Muscle layer of duodenum (tissue), 2 donors: ENCODE data around the gene MFRP.

Experiments used
- H3K27ac ChIP-seq: one replicate; pipeline ENCODE4 v1.7.0; 2013; ENCODE audit warnings: mild to moderate bottlenecking, low read length
- H3K27me3 ChIP-seq: one replicate; pipeline ENCODE4 v1.7.0; 2013; ENCODE audit warnings: low read depth, mild to moderate bottlenecking, control low read depth, low read length
- H3K36me3 ChIP-seq, 2 donors: one replicate each; pipeline ENCODE4 v1.7.0; 2013; ENCODE audit warnings: low read length in 2 of 2, control low read depth in 1 of 2, mild to moderate bottlenecking in 1 of 2; ENCODE audit not compliant: insufficient read depth in 2 of 2, control insufficient read depth in 1 of 2
- H3K4me1 ChIP-seq, 2 donors: one replicate each; pipeline ENCODE4 v1.7.0; 2013; ENCODE audit warnings: low read length in 2 of 2, mild to moderate bottlenecking in 2 of 2, control low read depth in 1 of 2, moderate library complexity in 1 of 2; ENCODE audit not compliant: insufficient read depth in 2 of 2, control insufficient read depth in 1 of 2
- H3K4me3 ChIP-seq, 2 donors: one replicate each; pipeline ENCODE4 v1.7.0; 2013; ENCODE audit warnings: low read length in 2 of 2, low read depth in 1 of 2, mild to moderate bottlenecking in 1 of 2
- H3K9me3 ChIP-seq, 2 donors: one replicate each; pipeline ENCODE4 v1.7.0; 2013; ENCODE audit warnings: low read length in 2 of 2, control low read depth in 1 of 2, mild to moderate bottlenecking in 1 of 2; ENCODE audit not compliant: control insufficient read depth in 1 of 2
- donor health status: healthy.

The MFRP gene

DNA sequence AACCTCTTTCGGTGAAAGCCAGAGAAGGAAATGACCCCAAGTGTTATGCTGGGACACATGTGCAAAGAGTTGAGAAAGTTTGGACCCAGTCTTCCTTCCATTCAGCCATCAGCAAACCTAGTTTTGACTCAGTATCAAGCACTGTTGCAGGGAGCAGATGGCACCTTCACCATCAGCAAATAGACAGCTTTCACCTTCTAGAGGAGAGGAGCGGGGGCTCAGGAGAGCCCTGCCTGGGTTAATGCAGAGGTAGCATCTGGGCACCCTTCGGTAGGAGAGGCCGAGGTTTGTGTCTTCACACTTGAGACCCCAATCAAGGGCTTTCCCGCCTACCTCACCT is 16.2 kb upstream of the MFRP start:
- Histone ChIP-seq H3K27ac (no peak overlapping the region), H3K27me3 (peaks cover 10% of the 10 kb centered on the region), H3K4me1 (peaks cover 24 to 56% of the 10 kb centered on the region in 2 donors), H3K4me3 (peak overlapping the region; percentile 0 to 46), H3K9me3 (no peaks in the 10 kb centered on the region), H3K36me3 (peaks cover 2 to 20% of the 10 kb centered on the region in 2 donors)

DNA sequence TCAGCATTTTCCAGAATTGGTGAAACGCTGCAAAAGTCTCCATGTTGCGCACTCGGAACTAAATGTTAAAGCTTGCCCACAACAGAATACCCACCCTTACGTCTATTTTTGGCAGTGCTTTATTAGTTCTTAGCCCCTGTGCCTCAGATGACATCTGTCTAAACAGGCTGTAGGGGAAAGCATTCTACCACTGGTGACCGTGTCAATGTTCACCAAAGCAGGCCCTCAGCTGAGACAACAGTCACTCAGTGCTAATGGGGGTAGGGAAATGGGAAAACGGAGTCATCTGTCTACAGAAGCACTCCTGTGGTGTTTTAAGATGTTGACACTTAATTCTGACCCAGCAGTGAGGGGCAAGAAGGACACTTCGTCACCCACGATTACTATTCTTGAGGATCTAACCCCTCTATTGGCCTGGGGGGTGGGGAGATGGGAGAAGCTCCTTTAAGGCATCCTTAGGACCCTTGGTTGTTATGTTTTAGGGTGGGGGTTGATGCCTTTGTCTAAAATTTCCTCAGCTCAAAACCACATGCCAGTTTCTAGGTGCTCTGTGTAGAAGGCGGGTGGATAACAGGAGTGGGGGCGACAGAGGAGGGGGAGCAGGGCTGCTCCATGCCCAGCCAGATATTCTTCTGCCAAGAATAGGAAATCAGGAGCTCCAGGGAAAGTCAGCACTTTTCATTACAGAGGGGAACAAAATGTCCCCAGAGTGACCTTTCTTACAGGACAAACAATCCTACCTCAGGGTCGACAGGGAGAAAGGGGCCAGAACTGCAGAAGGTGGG is 15.6 kb upstream of the MFRP start:
- Histone ChIP-seq H3K27ac (no peak overlapping the region), H3K4me3 (peak overlapping the region; percentile 0 to 46), H3K4me1 (peaks cover 23 to 50% of the 10 kb centered on the region in 2 donors)

DNA sequence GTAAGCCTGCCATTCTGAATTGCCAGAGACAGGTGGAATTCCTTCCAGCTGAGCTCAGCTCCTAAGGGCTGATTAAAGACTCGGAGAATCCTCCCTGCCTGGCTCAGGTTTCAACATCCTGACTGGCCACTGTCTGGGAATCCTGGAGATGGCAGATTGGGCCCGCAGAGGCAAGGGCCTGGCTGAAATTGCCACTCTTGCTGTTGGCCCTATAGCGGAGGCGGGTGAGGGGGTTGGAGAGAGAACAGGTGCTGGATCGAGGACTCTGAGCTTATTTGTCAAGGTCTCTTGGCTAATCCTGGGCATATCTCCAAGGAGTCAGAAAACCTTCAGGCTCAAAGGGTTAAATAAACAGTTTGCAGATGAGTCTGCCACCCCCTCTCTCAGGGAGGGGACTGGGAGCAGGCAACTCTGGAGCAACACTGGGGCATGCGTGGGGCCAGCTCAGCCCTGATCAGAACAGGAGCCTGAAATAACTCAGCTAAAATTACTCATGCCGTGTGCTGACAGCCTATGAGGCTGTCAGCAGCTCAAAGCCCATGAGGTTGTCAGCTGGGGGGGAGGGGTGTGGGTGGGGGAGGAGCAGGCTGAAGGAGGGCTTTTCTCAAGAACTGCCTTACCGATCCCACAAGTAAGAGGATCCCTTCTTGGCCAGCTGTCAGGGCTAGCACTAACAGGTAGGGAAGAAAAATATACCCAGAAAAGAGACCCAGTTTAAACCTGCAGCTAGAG is 14.7 kb upstream of the MFRP start:
- no peaks in the 10 kb centered on the region for H3K9me3 ChIP-seq
- H3K27me3 ChIP-seq = peaks cover 10% of the 10 kb centered on the region
- H3K36me3 ChIP-seq = peaks cover 6 to 20% of the 10 kb centered on the region in 2 donors
- H3K4me3 ChIP-seq = no peak overlapping the region
- peaks cover 19 to 41% of the 10 kb centered on the region in 2 donors for H3K4me1 ChIP-seq
- peak overlapping the region; percentile 72 for H3K27ac ChIP-seq

More for the DNA sequence above, 15.6 kb upstream of the MFRP start:
- no peaks in the 10 kb centered on the region for H3K9me3 ChIP-seq
- H3K36me3 ChIP-seq = peaks cover 6 to 20% of the 10 kb centered on the region in 2 donors
- H3K27me3 ChIP-seq = peaks cover 10% of the 10 kb centered on the region

DNA sequence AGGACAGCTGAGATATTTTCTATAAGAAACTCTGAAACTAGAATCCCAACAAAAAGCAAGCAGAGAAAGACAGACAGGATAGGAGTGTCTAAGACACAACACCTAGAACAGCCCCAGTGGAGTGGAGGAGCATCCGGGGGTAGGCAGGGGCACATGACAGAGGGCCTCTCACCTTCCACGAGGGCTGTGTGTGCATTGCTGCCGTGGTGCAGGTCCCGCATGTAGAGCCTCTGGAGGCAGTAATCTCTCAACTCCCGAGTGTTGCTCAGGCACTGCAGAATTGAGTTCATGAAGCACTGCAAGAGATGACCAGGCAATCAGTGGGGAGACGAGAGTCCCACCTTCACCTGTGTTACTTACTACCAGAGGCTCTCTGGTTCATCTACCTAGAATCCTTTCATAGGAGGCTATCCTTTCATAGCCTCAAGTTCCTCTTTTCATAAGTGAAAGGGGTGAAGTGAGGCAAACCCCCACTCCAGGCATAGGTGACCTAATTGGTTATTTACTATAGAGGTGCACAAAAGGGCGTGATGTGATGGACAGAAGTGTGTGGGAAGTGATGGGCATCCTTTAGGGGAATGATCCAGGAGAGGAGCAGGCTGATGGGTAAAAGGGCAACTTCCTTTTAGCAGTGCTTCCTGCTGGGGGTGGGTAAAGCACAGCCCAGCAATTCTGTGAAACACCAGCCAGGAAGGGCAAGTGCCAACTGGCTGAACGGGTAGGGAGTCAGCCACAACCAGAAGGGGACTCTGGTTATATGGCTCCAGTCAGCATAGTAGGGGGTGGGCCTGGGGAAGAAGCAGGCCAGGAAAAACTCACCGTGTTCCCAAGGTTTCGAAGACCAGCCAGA is 13.1 kb upstream of the MFRP start:
- Histone ChIP-seq H3K4me3 (no peak overlapping the region), H3K4me1 (peaks cover 9 to 30% of the 10 kb centered on the region in 2 donors), H3K27ac (no peak overlapping the region), H3K9me3 (no peaks in the 10 kb centered on the region), H3K27me3 (peaks cover 2% of the 10 kb centered on the region), H3K36me3 (peaks cover 6 to 20% of the 10 kb centered on the region in 2 donors)

DNA sequence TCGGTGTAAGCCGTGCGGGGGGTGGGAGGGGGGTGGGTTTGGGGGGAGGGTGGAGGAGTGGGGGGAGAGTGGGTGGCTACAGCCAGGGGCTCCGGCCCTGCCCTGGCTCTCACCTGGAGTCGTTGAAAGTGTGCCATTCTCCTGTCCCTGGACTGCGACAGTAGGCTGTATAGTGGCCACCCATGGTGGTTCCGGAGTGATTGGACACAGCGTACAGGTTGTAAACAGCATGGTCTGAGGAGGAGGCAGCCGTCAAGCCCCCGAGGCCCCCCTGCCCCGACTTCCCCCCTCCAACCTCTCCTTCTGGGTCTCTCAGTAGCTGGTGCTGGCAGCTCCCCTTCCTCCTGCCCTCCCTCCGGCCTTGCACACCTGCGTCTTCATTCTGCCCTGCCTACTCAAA is 10.6 kb upstream of the MFRP start:
- peaks cover 6 to 20% of the 10 kb centered on the region in 2 donors for H3K36me3 ChIP-seq
- no peaks in the 10 kb centered on the region for H3K27me3 ChIP-seq
- peaks cover 5 to 23% of the 10 kb centered on the region in 2 donors for H3K4me1 ChIP-seq
- H3K4me3 ChIP-seq = no peak overlapping the region
- H3K27ac ChIP-seq = no peak overlapping the region
- no peaks in the 10 kb centered on the region for H3K9me3 ChIP-seq

DNA sequence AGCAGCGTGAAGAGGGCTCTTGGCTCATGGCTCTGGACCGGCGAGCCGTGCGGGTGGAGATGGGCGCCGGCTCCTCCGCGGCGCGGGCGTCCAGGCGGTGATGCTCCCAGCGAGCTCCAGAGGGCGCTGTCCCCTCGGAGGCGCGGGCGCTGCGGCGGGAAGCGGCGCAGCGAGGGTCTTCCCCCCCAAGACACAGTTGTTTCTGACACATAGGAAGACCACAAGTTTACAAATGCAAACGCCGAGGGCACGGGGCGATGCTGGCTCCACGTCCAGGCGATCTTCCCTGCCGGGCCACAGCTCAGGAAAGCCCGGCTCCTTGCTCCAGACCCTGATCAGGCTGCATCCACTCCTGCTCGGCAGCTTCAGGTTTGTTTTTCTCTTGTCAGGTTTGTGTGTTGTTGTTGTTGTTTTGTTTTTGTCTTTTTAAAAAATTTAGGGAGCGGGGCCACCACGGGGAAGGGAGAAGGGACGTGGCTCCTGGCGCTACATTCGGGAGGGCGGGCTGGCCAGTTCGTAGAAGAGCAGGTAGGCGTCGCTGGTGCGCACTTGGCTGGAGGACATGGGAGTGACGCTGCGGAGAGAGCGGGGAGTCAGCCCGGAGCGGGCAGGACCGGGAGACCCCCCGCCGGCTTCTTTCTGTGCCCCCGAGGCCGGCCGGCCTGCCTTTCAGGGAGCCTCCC is 10.0 kb upstream of the MFRP start:
- Histone ChIP-seq H3K4me3 (peak overlapping the region; percentile 68), H3K36me3 (peaks cover 6 to 20% of the 10 kb centered on the region in 2 donors), H3K4me1 (peaks cover 0 to 22% of the 10 kb centered on the region in 2 donors), H3K9me3 (no peaks in the 10 kb centered on the region), H3K27ac (no peak overlapping the region), H3K27me3 (no peaks in the 10 kb centered on the region)

DNA sequence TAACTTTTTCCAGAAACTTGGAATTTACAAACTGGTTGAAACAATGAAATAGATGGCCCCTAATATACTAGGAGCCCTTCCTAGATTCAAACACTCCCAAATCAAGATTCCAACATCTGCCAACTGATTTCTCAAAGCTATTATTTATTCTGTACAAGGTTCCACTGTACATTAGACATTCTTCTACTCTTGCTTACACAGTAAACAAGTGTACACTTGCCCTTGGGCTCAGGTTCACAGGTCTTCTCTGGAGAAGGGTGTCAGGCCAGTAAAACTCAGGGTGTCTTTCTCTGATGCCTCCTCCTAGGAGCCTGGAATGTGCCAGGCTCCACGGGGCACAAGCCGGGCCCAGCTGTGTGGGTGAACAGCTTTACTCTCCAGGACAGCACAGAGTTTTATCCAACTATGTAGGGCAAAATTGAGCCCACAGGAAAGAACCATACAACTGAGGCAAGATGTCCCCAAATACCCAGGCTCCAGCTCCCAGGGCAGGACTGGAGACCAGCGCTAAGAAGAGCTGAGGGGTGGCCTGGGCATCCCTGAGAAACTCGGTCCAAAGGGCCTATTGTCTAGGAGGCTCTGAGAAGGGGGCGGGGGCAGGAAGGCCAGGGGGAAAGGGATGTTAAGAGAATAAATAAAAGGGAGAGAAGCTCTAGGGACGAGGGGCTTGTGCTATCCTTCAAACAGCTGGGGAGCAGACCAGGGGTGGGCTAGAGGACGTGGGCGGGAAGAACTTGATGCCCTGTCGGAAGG is 8.8 kb upstream of the MFRP start:
- H3K4me3 ChIP-seq = no peak overlapping the region
- H3K9me3 ChIP-seq = no peaks in the 10 kb centered on the region
- no peaks in the 10 kb centered on the region for H3K27me3 ChIP-seq
- peaks cover 6 to 20% of the 10 kb centered on the region in 2 donors for H3K36me3 ChIP-seq
- peaks cover 0 to 17% of the 10 kb centered on the region in 2 donors for H3K4me1 ChIP-seq
- no peak overlapping the region for H3K27ac ChIP-seq

DNA sequence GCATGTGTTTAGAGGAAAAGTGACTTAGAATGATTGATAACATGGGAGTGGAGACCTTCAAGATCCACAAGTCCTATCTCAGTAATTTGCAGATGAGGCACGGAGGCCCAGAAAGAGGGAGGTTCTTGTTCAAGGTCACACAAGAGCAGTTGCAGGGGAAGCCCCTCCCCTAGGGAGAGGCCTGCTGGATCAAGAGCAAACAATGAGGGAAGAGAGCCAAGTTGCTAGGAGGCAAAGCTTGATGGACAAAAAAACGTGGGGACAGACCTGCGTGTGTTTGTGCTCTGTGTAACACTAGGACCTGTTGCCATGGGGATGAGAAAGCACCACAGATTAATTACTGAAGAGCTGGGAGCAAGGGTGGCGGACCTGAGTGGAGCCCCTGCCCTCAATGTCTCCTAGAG is 6.4 kb upstream of the MFRP start:
- Histone ChIP-seq H3K27me3 (no peaks in the 10 kb centered on the region), H3K36me3 (peaks cover 2 to 5% of the 10 kb centered on the region in 2 donors), H3K27ac (peak overlapping the region; percentile 8), H3K4me3 (no peak overlapping the region), H3K9me3 (no peaks in the 10 kb centered on the region), H3K4me1 (peaks cover 0 to 17% of the 10 kb centered on the region in 2 donors)

DNA sequence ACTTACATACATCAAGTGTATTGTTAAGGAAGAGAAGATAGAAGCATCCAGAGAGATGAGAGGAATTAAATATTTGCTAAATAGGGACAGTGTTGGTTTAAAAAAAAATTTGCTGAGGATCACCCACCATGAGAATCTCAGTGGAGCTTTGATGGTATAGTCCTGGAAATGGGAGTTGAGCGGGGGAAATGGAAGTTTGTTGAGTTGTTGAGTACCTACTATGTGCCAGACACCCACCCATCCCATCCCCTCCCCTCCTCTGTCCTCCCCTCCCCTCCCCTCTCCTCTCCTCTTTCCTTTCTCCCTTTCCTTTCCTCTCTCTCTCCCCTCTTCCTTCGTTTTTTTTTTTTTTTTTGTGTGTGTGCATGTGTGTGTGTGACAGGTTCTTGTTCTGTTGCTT is 4.7 kb upstream of the MFRP start:
- H3K27ac ChIP-seq = no peak overlapping the region
- peaks cover 0 to 24% of the 10 kb centered on the region in 2 donors for H3K4me1 ChIP-seq
- no peak overlapping the region for H3K4me3 ChIP-seq
- no peaks in the 10 kb centered on the region for H3K9me3 ChIP-seq
- no peaks in the 10 kb centered on the region for H3K36me3 ChIP-seq
- H3K27me3 ChIP-seq = no peaks in the 10 kb centered on the region

DNA sequence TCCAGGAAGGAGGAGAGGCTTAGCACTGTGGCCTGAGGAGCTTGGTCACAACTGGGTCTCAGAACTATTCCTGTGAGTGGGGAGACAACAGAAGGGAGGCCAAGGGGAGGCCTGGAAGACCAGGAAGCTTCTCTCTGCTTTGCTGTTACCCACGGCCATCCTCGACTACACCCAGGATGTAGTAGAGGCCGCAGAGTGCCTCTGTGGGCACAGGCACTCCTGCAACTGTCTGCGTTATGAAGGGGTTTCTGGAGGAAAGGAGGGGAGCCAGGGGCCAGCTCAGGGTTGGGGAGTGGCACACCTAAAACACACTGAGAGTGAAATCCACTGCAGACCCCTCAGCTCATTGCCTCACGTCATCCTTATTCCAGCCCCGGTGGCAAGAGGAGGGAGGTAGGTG is 3.8 kb upstream of the MFRP start:
- Histone ChIP-seq H3K4me3 (no peak overlapping the region), H3K9me3 (no peaks in the 10 kb centered on the region), H3K36me3 (no peaks in the 10 kb centered on the region), H3K4me1 (peaks cover 0 to 20% of the 10 kb centered on the region in 2 donors), H3K27me3 (no peaks in the 10 kb centered on the region), H3K27ac (no peak overlapping the region)
